Measurements from ENCODE around the gene GRIA1.

The GRIA1 gene

GRCh38 chr5:153500178-153500577, 9.7 kb downstream of the GRIA1 start:
- no peak for DNase-seq

- peak in 2 of 3 experiments; percentile 1 to 44 for DNase-seq
Measured at GRCh38 chr5:153504726-153505125, 14.3 kb downstream of the GRIA1 start.

- no peak for DNase-seq
Measured at GRCh38 chr5:153508700-153509099, 18.2 kb downstream of the GRIA1 start.

GRCh38 chr5:153511622-153512021, 21.2 kb downstream of the GRIA1 start:
- no peak for DNase-seq

- DNase-seq: no peak
Measured at GRCh38 chr5:153513156-153513555, 22.7 kb downstream of the GRIA1 start.

- DNase-seq: no peak
Measured at GRCh38 chr5:153515301-153515700, 24.8 kb downstream of the GRIA1 start.

- peak in 2 of 3 experiments; percentile 14 to 64 for DNase-seq
Measured at GRCh38 chr5:153516504-153517240, 26.2 kb downstream of the GRIA1 start.

- DNase-seq: peak in 1 of 3 experiments; percentile 42
Measured at GRCh38 chr5:153517241-153517611, 26.8 kb downstream of the GRIA1 start.

- DNase-seq: no peak
Measured at GRCh38 chr5:153520137-153520536, 29.7 kb downstream of the GRIA1 start.

- no peak for DNase-seq
Measured at GRCh38 chr5:153520952-153521351, 30.5 kb downstream of the GRIA1 start.

- DNase-seq: no peak
Measured at GRCh38 chr5:153523211-153523610, 32.7 kb downstream of the GRIA1 start.

- DNase-seq: no peak
Measured at GRCh38 chr5:153523831-153524230, 33.4 kb downstream of the GRIA1 start.

- no peak for DNase-seq
Measured at GRCh38 chr5:153525536-153525935, 35.1 kb downstream of the GRIA1 start.

GRCh38 chr5:153530357-153531143, 40.1 kb downstream of the GRIA1 start:
- DNase-seq: peak in 1 of 3 experiments; percentile 6

GRCh38 chr5:153533546-153533945, 43.1 kb downstream of the GRIA1 start:
- DNase-seq: no peak

- no peak for DNase-seq
Measured at GRCh38 chr5:153534102-153534501, 43.6 kb downstream of the GRIA1 start.

- no peak for DNase-seq
Measured at GRCh38 chr5:153537207-153537606, 46.7 kb downstream of the GRIA1 start.

- no peak for DNase-seq
Measured at GRCh38 chr5:153539983-153540382, 49.5 kb downstream of the GRIA1 start.

GRCh38 chr5:153542536-153542935, 52.1 kb downstream of the GRIA1 start:
- DNase-seq: no peak

- no peak for DNase-seq
Measured at GRCh38 chr5:153543288-153543687, 52.8 kb downstream of the GRIA1 start.

- no peak for DNase-seq
Measured at GRCh38 chr5:153543959-153544470, 53.5 kb downstream of the GRIA1 start.

- DNase-seq: no peak
Measured at GRCh38 chr5:153544706-153545105, 54.2 kb downstream of the GRIA1 start.

GRCh38 chr5:153546566-153546965, 56.1 kb downstream of the GRIA1 start:
- no peak for DNase-seq

- peak in 1 of 3 experiments; percentile 21 for DNase-seq
Measured at GRCh38 chr5:153551537-153552079, 61.1 kb downstream of the GRIA1 start.

Measured in NCI-H1417 (cell line).